ENCODE data around the gene CCR6. TPM values are rescaled to one million over a fixed set of nuclear protein-coding genes. Genes with fewer than 3 reads are reported as not detected.

The CCR6 gene
- total RNA-seq, 1 experiment from 2014 or later, result not detected

GRCh38 chr6:167136376-167136775, 13.5 kb downstream of the CCR6 start:
- Histone ChIP-seq H2BK5ac (ENCODE audit: insufficient read length, low read length) (no peak overlapping the region), H2BK15ac (ENCODE audit: low read depth, low read length) (no peak overlapping the region), H3K4ac (ENCODE audit: low read depth, low read length) (no peak overlapping the region), H3K18ac (ENCODE audit: insufficient read length, low read depth, low read length) (no peak overlapping the region), H3K23ac (ENCODE audit: insufficient read length, low read depth, low read length) (no peak overlapping the region), H3K4me1 (ENCODE audit: insufficient read depth, low read length) (no peaks in the 10 kb centered on the region), H3K9me3 (ENCODE audit: control insufficient read depth, low read depth, low read length) (no peaks in the 10 kb centered on the region), H2AK5ac (ENCODE audit: insufficient read length, low read length) (no peak overlapping the region), H3K4me2 (ENCODE audit: insufficient read depth, insufficient read length, low read length) (no peak overlapping the region), H3K79me2 (ENCODE audit: insufficient read depth, low read length) (no peaks in the 10 kb centered on the region), H3K79me1 (ENCODE audit: insufficient read depth, low read depth, low read length, poor library complexity, severe bottlenecking) (no peaks in the 10 kb centered on the region), H4K5ac (ENCODE audit: insufficient read length, low read depth, low read length) (no peak overlapping the region), H3K56ac (ENCODE audit: insufficient read length, low read depth, low read length) (no peak overlapping the region), H3T11ph (ENCODE audit: low read length) (no peak overlapping the region), H2BK20ac (ENCODE audit: low read depth, low read length, poor library complexity, severe bottlenecking) (no peak overlapping the region), H4K8ac (replicated peaks; ENCODE audit: insufficient read length, low read depth, low read length) (no peak overlapping the region), H4K91ac (ENCODE audit: insufficient read length, low read depth, low read length) (no peak overlapping the region), H2AFZ (ENCODE audit: low read length) (no peak overlapping the region), H3K27ac (ENCODE audit: insufficient read length, low read depth, low read length) (no peak overlapping the region), H3K14ac (ENCODE audit: insufficient read depth, low read length) (no peak overlapping the region), H3K9ac (ENCODE audit: extremely low read depth, insufficient read length, low read length) (no peak overlapping the region), H2BK12ac (ENCODE audit: insufficient read length, low read depth, low read length) (no peak overlapping the region), H4K20me1 (ENCODE audit: control insufficient read depth, insufficient read depth, insufficient read length) (no peaks in the 10 kb centered on the region), H3K27me3 (ENCODE audit: insufficient read depth, low read length) (no peaks in the 10 kb centered on the region), H2BK120ac (ENCODE audit: low read depth, low read length, poor library complexity, severe bottlenecking) (no peak overlapping the region), H3K23me2 (ENCODE audit: insufficient read length, low read depth, low read length, poor library complexity, severe bottlenecking) (no peaks in the 10 kb centered on the region)
- WGBS (ENCODE audit: extremely low coverage, insufficient read length, low lambda C conversion rate), result no CpG with 5 or more reads among the region's 13 CpGs
- no peaks in the 10 kb centered on the region for H3K36me3 Mint-ChIP-seq (ENCODE audit: insufficient read depth in 1 of 3, low read depth in 3 of 3)
- no peak overlapping the region for H3K27ac Mint-ChIP-seq
- no peaks in the 10 kb centered on the region; the same call in none of the 2 replicates for H3K27me3 Mint-ChIP-seq (ENCODE audit: low read depth)
- H3K9me3 Mint-ChIP-seq, result no peaks in the 10 kb centered on the region
- H3K4me3 Mint-ChIP-seq, result no peak overlapping the region
- DNase-seq, result no peak
- TF ChIP-seq CTCF (conservative IDR thresholded peaks at IDR 0.05), result no peak
- peaks cover 18% of the 10 kb centered on the region in 2 experiments for H3K4me1 Mint-ChIP-seq
